Endothelial cell of umbilical vein (primary cell): ENCODE results near the gene CNPY1.

Experiments
- EZH2 ChIP-seq: IDR thresholded peaks from 2 replicates; pipeline ENCODE4 v1.6.1; 2012; ENCODE audit warnings: borderline replicate concordance, low read depth, mild to moderate bottlenecking, moderate library complexity, low read length, inconsistent platforms; ENCODE audit not compliant: severe bottlenecking
- MYC ChIP-seq: IDR thresholded peaks from one replicate; pipeline ENCODE4 v1.6.1; 2011; ENCODE audit warnings: mild to moderate bottlenecking, low read depth, low read length
- POLR2A ChIP-seq: IDR thresholded peaks from 2 replicates; pipeline ENCODE4 v1.6.1; 2012; ENCODE audit warnings: low read depth, mild to moderate bottlenecking, control low read depth, low read length
- POLR2AphosphoS5 ChIP-seq: IDR thresholded peaks from 2 replicates; pipeline ENCODE4 v1.6.1; 2012; ENCODE audit warnings: low read depth, mild to moderate bottlenecking, control low read depth, low read length, moderate library complexity; ENCODE audit not compliant: insufficient read depth
- TF ChIP-seq, protein P1 (sequence below), 2 donors: IDR thresholded peaks; 1 replicate in 1 of 2; 2 replicates in 1 of 2; pipeline ENCODE4 v1.5.1; 2011; ENCODE audit warnings: low read length in 2 of 2, mild to moderate bottlenecking in 2 of 2, moderate library complexity in 2 of 2, control low read depth in 1 of 2, inconsistent platforms in 1 of 2, low read depth in 1 of 2; ENCODE audit not compliant: insufficient read depth in 1 of 2; ENCODE audit errors: extremely low read depth in 1 of 2

DNA sequence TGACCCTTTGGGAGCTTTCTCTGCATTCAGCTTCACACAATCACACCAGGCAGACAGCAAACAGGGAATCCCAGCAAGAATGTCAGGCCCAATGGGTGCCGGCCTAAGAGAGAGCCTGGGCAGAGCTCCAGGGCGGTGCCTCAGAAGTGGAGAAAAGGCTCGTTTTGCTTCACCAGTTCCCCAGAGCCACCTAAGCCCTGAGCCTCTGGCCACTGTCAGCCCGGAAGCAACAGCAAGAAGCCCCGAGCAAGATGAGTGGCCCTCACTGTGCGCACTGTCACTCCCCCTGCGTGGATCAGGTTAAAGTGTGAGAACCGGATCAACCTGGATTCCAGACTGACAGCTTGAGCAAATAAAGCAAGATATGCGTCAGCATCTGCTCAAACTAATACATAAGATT lies 14.7 kb downstream of the CNPY1 start:
- no peak for TF ChIP-seq POLR2A
- TF ChIP-seq, protein P1, sequence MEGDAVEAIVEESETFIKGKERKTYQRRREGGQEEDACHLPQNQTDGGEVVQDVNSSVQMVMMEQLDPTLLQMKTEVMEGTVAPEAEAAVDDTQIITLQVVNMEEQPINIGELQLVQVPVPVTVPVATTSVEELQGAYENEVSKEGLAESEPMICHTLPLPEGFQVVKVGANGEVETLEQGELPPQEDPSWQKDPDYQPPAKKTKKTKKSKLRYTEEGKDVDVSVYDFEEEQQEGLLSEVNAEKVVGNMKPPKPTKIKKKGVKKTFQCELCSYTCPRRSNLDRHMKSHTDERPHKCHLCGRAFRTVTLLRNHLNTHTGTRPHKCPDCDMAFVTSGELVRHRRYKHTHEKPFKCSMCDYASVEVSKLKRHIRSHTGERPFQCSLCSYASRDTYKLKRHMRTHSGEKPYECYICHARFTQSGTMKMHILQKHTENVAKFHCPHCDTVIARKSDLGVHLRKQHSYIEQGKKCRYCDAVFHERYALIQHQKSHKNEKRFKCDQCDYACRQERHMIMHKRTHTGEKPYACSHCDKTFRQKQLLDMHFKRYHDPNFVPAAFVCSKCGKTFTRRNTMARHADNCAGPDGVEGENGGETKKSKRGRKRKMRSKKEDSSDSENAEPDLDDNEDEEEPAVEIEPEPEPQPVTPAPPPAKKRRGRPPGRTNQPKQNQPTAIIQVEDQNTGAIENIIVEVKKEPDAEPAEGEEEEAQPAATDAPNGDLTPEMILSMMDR (IDR thresholded peaks at IDR 0.05; ENCODE audit: extremely low read depth in 1 of 2, insufficient read depth in 1 of 2, low read depth in 1 of 2, low read length in 2 of 2), result no peak
- no peak for TF ChIP-seq POLR2AphosphoS5
- TF ChIP-seq EZH2, result no peak
- TF ChIP-seq MYC, result no peak
